NCI-H1105 treated with DMSO at 0.1 percent for 48 hours (cell line): ENCODE results near the gene CYLD.

ENCODE experiments used
- DNase-seq: peaks from one replicate; lab custom pipeline; 2025; lab: John Stamatoyannopoulos, UW

CYLD gene

DNA sequence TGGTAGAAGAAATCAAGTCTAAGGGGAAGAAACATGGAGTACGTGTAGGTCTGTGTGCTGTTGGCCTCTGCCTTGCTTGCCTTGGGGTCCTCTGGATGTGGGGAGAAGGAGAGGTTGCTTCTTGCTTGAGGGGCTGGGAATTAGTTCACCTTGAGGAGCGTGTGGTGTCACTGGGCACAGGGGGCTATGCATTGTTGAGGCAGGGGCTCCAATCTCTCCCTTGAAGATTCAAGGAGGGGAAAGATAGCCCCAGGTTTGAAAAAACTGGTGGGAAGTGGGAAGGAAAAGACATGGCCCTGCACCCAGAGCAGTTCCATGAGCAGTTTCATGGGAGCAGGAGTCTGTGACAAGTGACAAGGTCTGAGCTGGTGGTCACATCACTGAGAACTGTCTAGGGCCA is 103.4 kb downstream of the CYLD start:
- no peak for DNase-seq

DNA sequence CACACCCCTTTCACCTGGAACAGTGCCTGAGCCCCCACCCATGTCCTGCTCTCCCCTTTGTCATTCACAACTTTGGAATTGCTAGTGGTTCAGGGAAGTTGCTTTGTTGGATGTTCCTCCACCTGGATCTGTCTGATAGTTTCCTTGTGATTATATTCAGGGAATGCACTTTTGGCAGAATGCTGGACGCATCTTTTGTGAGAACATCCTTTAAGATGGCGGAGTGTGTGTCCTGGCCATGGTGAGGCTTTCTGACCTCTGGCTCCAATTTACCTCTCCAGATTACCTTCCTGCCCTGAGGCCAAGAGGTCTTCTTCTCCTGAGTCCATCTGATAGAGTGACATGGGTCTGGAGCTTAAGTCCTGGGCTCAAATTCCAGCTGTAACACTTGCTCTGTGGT is 104.6 kb downstream of the CYLD start:
- no peak for DNase-seq

DNA sequence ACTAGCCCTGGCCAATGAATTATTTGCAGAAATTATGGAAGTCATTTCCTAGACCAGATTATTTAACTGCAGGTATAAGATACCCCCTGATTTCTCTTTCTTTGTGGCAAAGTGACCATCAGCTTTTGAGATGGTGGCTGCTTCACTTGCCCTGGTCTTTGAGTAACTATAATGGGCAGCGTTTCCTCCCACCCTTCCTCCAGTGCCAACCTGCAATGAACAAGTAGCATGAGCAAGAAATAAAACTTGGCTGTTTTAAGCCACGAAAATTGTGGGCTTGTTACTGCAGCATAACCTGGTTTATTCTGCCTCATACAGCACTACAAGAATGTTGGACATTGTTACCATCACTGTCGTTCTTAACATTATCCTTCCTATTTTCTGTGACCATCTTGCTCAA is 105.3 kb downstream of the CYLD start:
- DNase-seq: no peak

DNA sequence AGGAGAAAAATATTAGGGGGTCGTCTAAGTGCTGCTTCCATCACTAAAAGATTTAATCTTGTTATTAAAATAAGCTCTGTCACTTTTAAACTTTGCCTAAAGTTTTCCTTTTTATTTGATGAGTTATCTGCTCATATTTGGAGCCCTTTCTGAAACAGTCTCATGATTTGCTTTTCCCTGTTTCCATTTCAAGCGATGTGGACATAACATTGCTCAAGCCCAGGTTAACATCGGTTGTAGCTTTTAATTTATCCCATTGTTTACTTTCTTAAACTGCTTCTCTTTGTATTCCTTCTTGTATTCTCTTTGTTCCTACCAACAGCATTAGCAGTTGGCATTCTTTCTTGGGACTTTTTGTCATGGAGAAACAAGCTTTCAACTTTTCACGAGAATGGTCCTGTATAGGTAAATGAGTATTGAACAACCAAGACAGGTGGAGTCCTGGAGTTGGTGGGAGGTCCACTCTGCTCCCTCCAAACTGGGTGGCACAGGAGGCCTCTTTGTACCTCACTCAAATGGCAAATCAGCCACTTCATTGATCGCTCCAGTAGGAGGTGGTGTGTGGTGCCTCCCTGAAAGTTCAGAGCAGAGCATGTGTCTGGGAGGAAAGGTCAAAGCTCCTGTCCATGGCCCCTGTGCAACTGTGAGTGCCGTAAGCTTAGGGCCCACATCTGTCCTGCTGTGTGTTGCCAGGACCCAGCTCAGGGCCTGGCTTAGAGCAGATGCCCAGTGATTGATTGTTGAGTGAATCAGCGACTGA is 107.0 kb downstream of the CYLD start:
- no peak for DNase-seq
